Measurements from ENCODE around the gene SPECC1L.

Gene SPECC1L

DNA sequence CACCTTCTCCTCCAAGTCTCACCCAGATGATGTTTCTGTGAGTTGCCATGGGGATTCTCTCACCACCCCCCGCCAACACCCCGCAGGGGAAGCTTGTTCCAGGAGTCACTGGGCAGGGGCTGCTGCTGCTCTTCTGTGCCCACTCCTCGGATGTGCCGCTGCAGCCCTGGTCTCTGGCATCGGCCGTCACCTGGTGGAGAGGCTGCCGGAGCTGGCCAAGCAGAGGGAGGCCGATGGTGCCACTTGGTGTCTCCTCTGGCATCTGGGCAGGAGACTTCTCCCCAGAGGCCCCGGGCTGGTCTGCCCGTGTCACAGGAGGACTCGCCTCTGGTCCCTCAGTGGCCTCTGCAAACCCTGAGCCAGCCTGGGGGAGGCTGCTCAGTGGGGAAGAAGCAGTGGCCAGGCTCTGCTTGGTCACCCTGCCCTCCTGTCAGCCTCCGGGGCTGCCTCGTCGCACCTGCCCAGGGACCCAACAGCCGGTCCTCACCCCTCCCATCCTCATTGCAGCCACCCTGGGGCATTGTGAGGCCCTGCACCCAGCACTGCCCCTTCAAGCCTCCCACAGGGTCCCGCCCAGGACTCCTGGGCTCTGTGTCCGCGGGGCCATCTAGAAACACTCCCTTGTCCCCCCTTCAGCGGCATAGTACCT is 156.3 kb downstream of the SPECC1L start:
- Histone ChIP-seq H3K4me1 (ENCODE audit: control insufficient read depth, insufficient read depth, low read length) (no peaks in the 10 kb centered on the region), H3K4me3 (ENCODE audit: low read length) (no peak overlapping the region)
- no peak for DNase-seq (ENCODE audit: low read depth)

DNA sequence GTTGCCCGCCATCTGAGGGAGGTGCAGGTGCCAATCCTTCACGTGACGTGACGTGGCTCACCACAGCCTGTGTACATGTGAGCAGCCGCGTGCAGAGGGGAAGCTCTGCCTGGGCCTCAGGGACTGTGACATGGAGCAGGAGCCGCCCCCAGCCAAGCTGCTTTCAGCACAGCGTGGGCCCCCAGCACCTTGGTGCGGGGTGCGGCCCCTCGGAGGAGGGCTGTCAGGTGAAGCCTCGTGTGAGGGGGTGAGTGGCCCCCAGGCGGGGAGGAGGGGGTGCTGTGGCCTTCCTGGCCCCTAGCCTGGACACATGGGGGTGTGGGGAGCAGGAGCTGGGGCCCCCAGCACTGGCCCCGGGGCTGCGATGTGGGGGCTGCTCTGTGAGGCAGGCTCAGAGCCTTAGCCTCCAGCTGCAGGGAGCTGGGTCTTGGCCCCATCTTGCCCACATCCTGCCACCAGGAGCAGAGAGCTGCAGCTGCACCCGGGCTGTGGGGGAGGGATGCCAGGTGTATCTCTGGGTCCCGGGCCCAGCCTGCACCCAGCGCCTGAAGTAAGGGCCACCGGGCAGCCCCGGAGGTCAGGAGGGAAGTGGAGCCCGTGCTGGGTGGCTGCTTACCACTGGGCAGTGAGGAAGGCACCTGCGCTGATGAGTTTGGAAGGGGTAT is 157.0 kb downstream of the SPECC1L start, which contains the start of gene ADORA2A:
ADORA2A (plus strand) TSS at position 100 of the 665 bp plus-strand sequence. CDS start 5,806 bp downstream, outside the sequence.
- Histone ChIP-seq H3K9me3 (ENCODE audit: control insufficient read depth, low read length) (no peaks in the 10 kb centered on the region), H3K27me3 (replicated peaks; ENCODE audit: control insufficient read depth, insufficient read depth, low read length) (peaks cover 8% of the 10 kb centered on the region), H3K4me3 (ENCODE audit: low read length) (no peak within 1 kb of the TSS), H3K36me3 (ENCODE audit: control insufficient read depth, insufficient read depth, low read length, severe bottlenecking) (no peaks in the 10 kb centered on the region), H3K4me1 (ENCODE audit: control insufficient read depth, insufficient read depth, low read length) (peaks cover 5% of the 10 kb centered on the region), H3K9ac (ENCODE audit: low read length) (no peak within 1 kb of the TSS)
- DNase-seq (ENCODE audit: low read depth), result no peak

More for the DNA sequence above, 156.3 kb downstream of the SPECC1L start:
- Histone ChIP-seq H3K27me3 (replicated peaks; ENCODE audit: control insufficient read depth, insufficient read depth, low read length) (peaks cover 8% of the 10 kb centered on the region), H3K9ac (ENCODE audit: low read length) (no peak overlapping the region), H3K36me3 (ENCODE audit: control insufficient read depth, insufficient read depth, low read length, severe bottlenecking) (no peaks in the 10 kb centered on the region), H3K9me3 (ENCODE audit: control insufficient read depth, low read length) (no peaks in the 10 kb centered on the region)

DNA sequence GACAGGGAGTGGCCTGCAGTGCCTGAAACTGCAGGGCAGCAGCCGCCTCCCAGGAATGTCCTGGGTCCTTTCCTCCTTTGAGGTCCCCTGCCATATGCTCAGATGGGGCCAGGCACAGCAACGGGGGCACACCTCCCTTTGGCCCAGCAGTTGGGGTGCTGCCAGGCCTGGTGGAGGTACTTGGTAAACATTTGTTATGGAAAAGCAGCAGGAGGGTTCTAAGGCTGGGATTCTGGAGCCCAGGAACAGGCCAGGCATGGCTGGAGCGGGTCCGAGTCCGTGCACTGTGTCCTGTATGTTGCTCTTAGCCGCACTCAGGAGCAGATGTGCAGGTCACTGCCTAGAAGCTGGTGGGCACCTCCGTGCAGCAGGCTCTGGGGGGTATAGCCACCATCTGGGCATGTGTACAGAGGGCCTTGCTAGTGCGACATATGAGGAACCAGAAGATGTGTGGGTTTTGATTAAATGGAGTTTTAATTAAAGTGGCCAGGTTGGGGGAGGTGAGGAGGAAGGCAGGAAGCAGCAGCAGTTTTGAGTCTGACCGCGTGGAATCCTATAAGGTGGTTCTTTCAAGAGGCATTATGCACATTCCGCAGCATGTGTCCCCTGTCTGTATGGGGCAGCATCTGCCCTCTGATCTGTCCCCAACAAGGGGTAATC is 158.2 kb downstream of the SPECC1L start:
- peaks cover 8% of the 10 kb centered on the region for H3K27me3 ChIP-seq (replicated peaks; ENCODE audit: control insufficient read depth, insufficient read depth, low read length)
- H3K9ac ChIP-seq (ENCODE audit: low read length), result no peak overlapping the region
- H3K36me3 ChIP-seq (ENCODE audit: control insufficient read depth, insufficient read depth, low read length, severe bottlenecking), result no peaks in the 10 kb centered on the region
- H3K4me3 ChIP-seq (ENCODE audit: low read length), result no peak overlapping the region
- H3K9me3 ChIP-seq (ENCODE audit: control insufficient read depth, low read length), result no peaks in the 10 kb centered on the region
- H3K4me1 ChIP-seq (ENCODE audit: control insufficient read depth, insufficient read depth, low read length), result peaks cover 14% of the 10 kb centered on the region
- no peak for DNase-seq (ENCODE audit: low read depth)

DNA sequence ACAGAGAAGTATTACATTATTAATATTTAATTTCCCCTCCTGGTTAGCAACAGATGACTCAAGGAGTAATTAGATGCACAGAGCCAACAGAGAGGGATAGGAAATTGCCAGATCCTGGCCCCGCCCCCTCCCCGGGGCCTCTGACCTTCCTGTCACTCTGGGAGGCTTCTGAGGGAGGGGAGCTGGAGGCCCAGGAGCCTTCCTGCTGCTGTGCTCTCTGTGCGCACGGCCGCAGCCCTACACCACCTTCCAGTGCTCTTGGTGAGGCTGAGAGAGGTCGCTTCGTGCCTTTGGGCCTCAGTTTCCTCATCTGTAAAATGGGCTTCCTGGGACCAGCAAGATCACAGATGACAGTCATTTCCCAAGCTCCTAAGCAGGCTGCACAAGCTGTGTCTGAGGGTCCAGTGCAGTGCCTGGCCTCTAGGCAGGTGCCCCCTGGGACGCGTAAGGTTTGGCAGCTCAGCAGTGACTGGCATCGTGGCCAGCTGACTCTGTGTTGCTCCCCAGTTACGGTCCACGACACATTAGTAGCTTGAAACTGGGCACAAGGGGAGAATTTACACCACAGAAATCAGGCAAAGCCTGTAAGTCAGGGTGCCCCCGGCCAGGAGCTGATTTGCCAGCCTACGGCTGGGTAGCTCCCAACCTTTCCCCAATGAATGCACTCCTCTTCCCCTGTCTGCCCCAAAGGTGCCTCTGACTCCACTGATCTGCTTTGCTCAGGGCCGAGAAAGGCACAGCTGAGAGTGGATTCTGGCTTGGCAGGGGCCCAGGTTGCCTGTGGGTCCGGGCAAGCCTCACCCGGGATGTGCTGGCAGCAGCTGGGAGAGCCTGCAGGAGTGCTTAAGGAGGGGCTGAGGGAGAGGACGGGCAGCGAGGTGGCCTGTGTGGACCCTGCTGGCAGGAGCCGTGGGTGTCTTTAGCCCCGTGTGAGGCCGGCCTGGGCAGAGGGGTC is 159.1 kb downstream of the SPECC1L start:
- H3K9ac ChIP-seq (ENCODE audit: low read length), result no peak overlapping the region
- H3K27me3 ChIP-seq (replicated peaks; ENCODE audit: control insufficient read depth, insufficient read depth, low read length), result peaks cover 8% of the 10 kb centered on the region
- no peaks in the 10 kb centered on the region for H3K36me3 ChIP-seq (ENCODE audit: control insufficient read depth, insufficient read depth, low read length, severe bottlenecking)
- H3K4me3 ChIP-seq (ENCODE audit: low read length), result no peak overlapping the region
- peaks cover 23% of the 10 kb centered on the region for H3K4me1 ChIP-seq (ENCODE audit: control insufficient read depth, insufficient read depth, low read length)
- DNase-seq (ENCODE audit: low read depth), result no peak
- H3K9me3 ChIP-seq (ENCODE audit: control insufficient read depth, low read length), result no peaks in the 10 kb centered on the region

DNA sequence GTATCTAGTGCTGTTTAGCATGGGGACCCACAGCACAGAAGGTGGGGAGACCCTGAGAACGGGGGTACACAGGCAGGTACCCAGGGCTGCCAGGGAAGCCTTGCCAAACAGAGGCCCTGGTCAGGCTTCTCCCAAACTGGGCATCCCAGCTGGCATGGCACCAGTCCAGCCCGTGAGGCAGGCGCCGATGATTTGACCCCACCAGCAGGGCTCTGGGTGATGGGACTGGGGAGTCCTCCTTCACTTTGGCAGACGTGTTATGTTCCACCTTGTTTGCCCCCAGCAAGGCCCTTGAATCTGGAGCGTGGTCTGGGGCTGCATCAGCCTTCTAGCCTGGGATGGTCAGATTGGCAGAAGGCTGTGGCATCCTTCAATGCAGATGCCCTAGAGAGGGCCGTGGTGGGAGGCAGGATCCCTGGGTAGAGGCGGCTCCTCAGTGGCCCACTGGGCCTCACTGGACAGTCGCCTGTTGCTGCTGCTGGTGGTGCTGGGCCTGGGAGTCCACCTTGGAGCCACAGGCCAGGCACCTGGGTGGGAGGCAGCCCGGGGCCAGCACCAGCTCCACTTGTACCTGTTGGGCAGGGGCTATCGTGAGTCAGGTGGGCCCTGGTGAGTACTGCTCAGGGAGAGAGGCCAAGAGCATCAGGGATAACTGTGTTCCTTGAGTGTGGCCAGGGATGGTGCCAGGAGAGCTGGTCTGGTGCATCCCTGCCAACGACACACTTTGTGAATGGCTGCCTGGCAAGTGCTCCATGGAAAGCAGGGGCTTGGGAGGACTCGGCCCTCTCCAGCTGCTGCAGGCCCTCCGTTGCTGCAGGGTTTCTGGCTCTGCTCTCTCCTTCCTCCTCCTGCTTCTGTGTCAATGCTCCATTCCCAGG is 160.0 kb downstream of the SPECC1L start:
- H3K9ac ChIP-seq (ENCODE audit: low read length), result no peak overlapping the region
- H3K9me3 ChIP-seq (ENCODE audit: control insufficient read depth, low read length), result no peaks in the 10 kb centered on the region
- H3K4me1 ChIP-seq (ENCODE audit: control insufficient read depth, insufficient read depth, low read length), result peaks cover 32% of the 10 kb centered on the region
- DNase-seq (ENCODE audit: low read depth), result no peak
- H3K36me3 ChIP-seq (ENCODE audit: control insufficient read depth, insufficient read depth, low read length, severe bottlenecking), result no peaks in the 10 kb centered on the region
- peaks cover 4% of the 10 kb centered on the region for H3K27me3 ChIP-seq (replicated peaks; ENCODE audit: control insufficient read depth, insufficient read depth, low read length)
- no peak overlapping the region for H3K4me3 ChIP-seq (ENCODE audit: low read length)

DNA sequence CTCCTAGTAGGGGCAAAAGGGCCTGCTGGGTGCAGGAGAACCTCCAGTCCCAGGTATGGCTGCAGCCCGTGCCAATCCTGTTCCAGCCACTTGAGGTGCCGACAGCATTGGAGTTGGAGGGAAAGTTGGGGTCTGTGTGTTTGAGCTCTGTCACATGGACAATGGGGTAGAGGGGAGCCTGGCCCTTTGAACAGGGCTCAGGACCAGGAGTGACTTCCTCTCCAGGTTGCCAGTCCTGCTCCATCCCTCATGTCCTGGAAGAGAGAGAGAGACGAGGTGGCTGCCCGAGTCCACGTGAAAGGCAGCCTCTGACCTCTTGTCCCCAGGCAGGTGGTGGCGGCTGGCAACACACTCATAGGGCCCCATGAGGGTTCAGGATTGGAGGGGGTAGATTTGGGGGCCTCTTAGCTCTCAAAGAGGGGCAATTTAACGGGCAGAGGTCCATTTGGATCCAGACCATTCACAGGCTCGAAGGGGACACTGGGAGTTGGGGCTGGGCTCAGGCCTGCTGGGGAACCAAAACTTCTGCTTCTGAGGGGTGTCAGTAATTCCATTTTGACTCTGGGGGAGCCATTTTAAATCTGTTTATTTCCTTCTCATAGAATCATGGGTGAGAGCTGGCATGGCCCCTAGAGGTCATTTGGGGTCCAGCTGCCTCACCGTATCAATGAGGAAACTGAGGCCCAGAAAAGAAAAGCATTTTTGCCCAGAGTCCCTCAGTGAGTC is 160.8 kb downstream of the SPECC1L start:
- Histone ChIP-seq H3K9me3 (ENCODE audit: control insufficient read depth, low read length) (no peaks in the 10 kb centered on the region), H3K4me3 (ENCODE audit: low read length) (no peak overlapping the region)

DNA sequence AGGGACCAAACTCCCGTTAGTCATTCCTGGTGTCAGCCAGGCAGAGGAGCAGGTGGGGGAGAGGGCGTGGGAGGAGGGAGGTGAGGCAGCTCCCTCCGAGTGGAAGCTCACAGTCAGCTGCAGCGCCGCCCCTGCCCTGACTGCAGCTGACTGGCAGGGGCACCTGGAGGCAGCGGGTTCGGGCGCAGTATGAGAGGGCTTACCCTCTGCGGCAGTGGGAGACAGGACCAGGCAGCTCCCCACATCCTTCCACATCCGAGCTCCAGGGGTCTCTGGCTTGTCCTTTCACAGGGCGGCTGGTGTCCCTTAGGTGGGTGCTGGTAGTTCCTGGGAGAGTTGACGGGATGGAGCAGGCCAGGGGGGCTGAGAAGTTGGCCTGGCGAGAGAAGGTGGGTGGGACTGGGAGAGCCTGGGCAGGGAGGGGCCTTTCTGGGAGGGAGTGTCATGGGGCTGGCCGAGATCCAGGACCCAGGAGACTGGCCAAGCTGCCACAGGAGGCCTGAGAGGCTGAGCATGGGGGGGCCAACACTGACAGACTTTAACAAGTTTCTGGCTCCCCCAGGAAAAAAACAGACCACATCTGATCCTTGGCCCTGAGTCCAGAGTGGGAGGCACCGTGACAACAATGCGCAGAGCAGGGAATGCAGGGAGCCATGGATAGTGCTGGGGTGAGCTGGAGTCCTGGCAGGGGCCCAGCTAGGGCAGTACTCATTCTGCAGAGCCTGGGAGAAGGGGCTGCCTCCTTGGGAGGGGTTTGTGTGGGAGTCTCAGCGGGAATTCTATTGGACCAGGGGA is 161.6 kb downstream of the SPECC1L start:
- peaks cover 36% of the 10 kb centered on the region for H3K4me1 ChIP-seq (ENCODE audit: control insufficient read depth, insufficient read depth, low read length)
- no peak overlapping the region for H3K9ac ChIP-seq (ENCODE audit: low read length)
- no peaks in the 10 kb centered on the region for H3K27me3 ChIP-seq (replicated peaks; ENCODE audit: control insufficient read depth, insufficient read depth, low read length)
- no peaks in the 10 kb centered on the region for H3K9me3 ChIP-seq (ENCODE audit: control insufficient read depth, low read length)
- DNase-seq (ENCODE audit: low read depth), result peak; percentile 36
- no peak overlapping the region for H3K4me3 ChIP-seq (ENCODE audit: low read length)
- no peaks in the 10 kb centered on the region for H3K36me3 ChIP-seq (ENCODE audit: control insufficient read depth, insufficient read depth, low read length, severe bottlenecking)

More for the DNA sequence above, 160.8 kb downstream of the SPECC1L start:
- Histone ChIP-seq H3K4me1 (ENCODE audit: control insufficient read depth, insufficient read depth, low read length) (peaks cover 36% of the 10 kb centered on the region), H3K27me3 (replicated peaks; ENCODE audit: control insufficient read depth, insufficient read depth, low read length) (no peaks in the 10 kb centered on the region), H3K36me3 (ENCODE audit: control insufficient read depth, insufficient read depth, low read length, severe bottlenecking) (no peaks in the 10 kb centered on the region), H3K9ac (ENCODE audit: low read length) (no peak overlapping the region)
- no peak for DNase-seq (ENCODE audit: low read depth)

DNA sequence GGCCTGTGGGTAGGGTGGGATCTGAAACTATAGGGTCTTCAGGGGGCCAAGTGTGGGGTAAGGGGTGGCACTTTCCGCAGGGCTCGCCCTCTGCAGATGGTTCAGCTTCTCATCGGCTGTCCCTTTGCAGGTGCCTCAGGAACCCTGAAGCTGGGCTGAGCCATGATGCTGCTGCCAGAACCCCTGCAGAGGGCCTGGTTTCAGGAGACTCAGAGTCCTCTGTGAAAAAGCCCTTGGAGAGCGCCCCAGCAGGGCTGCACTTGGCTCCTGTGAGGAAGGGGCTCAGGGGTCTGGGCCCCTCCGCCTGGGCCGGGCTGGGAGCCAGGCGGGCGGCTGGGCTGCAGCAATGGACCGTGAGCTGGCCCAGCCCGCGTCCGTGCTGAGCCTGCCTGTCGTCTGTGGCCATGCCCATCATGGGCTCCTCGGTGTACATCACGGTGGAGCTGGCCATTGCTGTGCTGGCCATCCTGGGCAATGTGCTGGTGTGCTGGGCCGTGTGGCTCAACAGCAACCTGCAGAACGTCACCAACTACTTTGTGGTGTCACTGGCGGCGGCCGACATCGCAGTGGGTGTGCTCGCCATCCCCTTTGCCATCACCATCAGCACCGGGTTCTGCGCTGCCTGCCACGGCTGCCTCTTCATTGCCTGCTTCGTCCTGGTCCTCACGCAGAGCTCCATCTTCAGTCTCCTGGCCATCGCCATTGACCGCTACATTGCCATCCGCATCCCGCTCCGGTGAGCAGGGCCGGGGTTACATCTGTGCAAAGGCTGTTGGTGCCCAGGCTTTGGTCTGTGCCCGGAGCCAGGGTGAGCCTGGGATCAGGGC is 162.6 kb downstream of the SPECC1L start:
- H3K36me3 ChIP-seq (ENCODE audit: control insufficient read depth, insufficient read depth, low read length, severe bottlenecking), result no peaks in the 10 kb centered on the region
- peaks cover 36% of the 10 kb centered on the region for H3K4me1 ChIP-seq (ENCODE audit: control insufficient read depth, insufficient read depth, low read length)
- no peak overlapping the region for H3K4me3 ChIP-seq (ENCODE audit: low read length)
- no peaks in the 10 kb centered on the region for H3K27me3 ChIP-seq (replicated peaks; ENCODE audit: control insufficient read depth, insufficient read depth, low read length)
- H3K9me3 ChIP-seq (ENCODE audit: control insufficient read depth, low read length), result no peaks in the 10 kb centered on the region
- H3K9ac ChIP-seq (ENCODE audit: low read length), result no peak overlapping the region
- DNase-seq (ENCODE audit: low read depth), result no peak
